ENCODE measurements around the gene ZNF768. TPM values are rescaled to one million over a fixed set of nuclear protein-coding genes. Genes with fewer than 3 reads are reported as not detected.

The ZNF768 gene
- total and polyA plus RNA-seq, 2 experiments from 2014 or later: 8.3 to 43.0 TPM

- no peak for TF ChIP-seq EZH2 (IDR thresholded peaks at IDR 0.05; ENCODE audit: low read depth, unreplicated experiment)
- no peak for TF ChIP-seq ZNF462 (CRISPR knock-in tag; IDR thresholded peaks at IDR 0.05)
- TF ChIP-seq NANOG (IDR thresholded peaks at IDR 0.05; ENCODE audit: borderline replicate concordance): no peak
Measured at GRCh38 chr16:30571445-30572322, 45.3 kb upstream of the ZNF768 start, which contains the start of gene ZNF688 (continued).

- Histone ChIP-seq H4K20me1 (replicated peaks; ENCODE audit: insufficient read depth) (no peaks in the 10 kb centered on the region; the same call in 1 of the 2 replicates), H3K79me2 (replicated peaks; ENCODE audit: insufficient read depth) (no peaks in the 10 kb centered on the region), H3K4me2 (peak overlapping the region; percentile 88), H3K4me1 (ENCODE audit: insufficient read depth) (peaks cover 18% of the 10 kb centered on the region), H3K9me2 (ENCODE audit: insufficient read depth) (no peaks in the 10 kb centered on the region), H3K27ac (ENCODE audit: low read depth) (peak overlapping the region; percentile 72), H3K27me3 (ENCODE audit: insufficient read depth) (no peaks in the 10 kb centered on the region), H3K36me3 (ENCODE audit: insufficient read depth) (no peaks in the 10 kb centered on the region), H2AFZ (peak overlapping the region; percentile 25), H3F3A (replicated peaks; ENCODE audit: low read depth) (0 out of 2 replicates have a peak, but pooled peaks cover 12% of the 10 kb centered on the region), H3K4me3 (peak overlapping the region; percentile 76)
- Mint-ChIP-seq H3K9me3 (no peaks in the 10 kb centered on the region; the same call in 2 of the 3 replicates), H3K4me3 (peak overlapping the region; percentile 96), H3K27ac (peak overlapping the region; percentile 92), H3K36me3 (ENCODE audit: low read depth) (no peaks in the 10 kb centered on the region), H3K4me1 (peaks cover 15% of the 10 kb centered on the region), H3K27me3 (ENCODE audit: insufficient read depth, low read depth, poor library complexity) (peaks cover 7% of the 10 kb centered on the region)
- DNase-seq (ENCODE audit: low spot score) (peak; percentile 58), ATAC-seq (peak; percentile 13)
- TF ChIP-seq ZNF331 (CRISPR knock-in tag; IDR thresholded peaks at IDR 0.05; ENCODE audit: low read depth): no peak
- TF ChIP-seq STAT1 (IDR thresholded peaks at IDR 0.05; ENCODE audit: unreplicated experiment): no peak
- TF ChIP-seq CREB1 (CRISPR knock-in tag; IDR thresholded peaks at IDR 0.05; ENCODE audit: low read depth): no peak
- no peak for TF ChIP-seq JUNB (IDR thresholded peaks at IDR 0.05; ENCODE audit: unreplicated experiment)
- TF ChIP-seq REST (IDR thresholded peaks at IDR 0.05; ENCODE audit: unreplicated experiment): peak; percentile 61
- TF ChIP-seq EZH2phosphoT487 (IDR thresholded peaks at IDR 0.05; ENCODE audit: unreplicated experiment): no peak
- TF ChIP-seq NANOG (IDR thresholded peaks at IDR 0.05; ENCODE audit: borderline replicate concordance): no peak
- no peak for TF ChIP-seq CTCF (conservative IDR thresholded peaks at IDR 0.05; ENCODE audit: low read depth in 2 of 2)
- TF ChIP-seq POLR2AphosphoS5 (IDR thresholded peaks at IDR 0.05; ENCODE audit: low read depth): no peak
Measured at GRCh38 chr16:30570636-30571444, 44.5 kb upstream of the ZNF768 start.

Data from GM23338 (cell line).